ENCODE results near the gene EP400. TPM values are rescaled to one million over a fixed set of nuclear protein-coding genes. Genes with fewer than 3 reads are reported as not detected.
"Not testable (repeated sequence)": the region's sequence is repeated elsewhere in the genome, so short reads cannot be mapped to it uniquely, and the experiment has no call there.

The EP400 gene
- total RNA-seq, 1 experiment from 2014 or later: 4.2 TPM

DNA sequence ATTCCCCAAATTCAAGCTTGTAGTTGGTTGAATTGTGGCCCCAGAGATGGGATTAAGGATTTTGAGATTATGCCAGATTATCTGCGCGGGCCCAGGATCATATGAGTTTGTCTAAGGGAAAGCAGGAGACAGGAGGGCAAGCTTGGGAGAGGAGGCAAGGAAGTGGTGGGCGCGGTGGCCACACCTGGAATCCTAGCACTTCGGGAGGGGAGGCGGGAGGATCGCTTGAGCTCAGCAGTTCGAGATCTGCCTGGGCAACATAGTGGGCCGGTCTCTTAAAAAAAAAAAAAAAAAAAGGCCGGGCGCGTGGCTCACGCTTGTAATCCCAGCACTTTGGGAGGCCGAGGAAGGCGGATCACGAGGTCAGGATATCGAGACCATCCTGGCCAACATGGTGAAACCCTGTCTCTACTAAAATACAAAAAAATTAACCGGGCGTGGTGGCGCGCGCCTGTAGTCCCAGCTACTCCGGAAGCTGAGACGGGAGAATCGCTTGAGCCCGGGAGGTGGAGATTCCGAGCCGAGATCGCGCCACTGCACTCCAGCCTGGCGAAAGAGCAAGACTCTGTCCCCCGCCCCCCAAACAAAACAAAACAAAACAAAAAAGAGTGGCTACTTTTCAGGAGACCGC lies 21.5 kb upstream of the EP400 start:
- peak; percentile 58 for DNase-seq (ENCODE audit: low read depth)

DNA sequence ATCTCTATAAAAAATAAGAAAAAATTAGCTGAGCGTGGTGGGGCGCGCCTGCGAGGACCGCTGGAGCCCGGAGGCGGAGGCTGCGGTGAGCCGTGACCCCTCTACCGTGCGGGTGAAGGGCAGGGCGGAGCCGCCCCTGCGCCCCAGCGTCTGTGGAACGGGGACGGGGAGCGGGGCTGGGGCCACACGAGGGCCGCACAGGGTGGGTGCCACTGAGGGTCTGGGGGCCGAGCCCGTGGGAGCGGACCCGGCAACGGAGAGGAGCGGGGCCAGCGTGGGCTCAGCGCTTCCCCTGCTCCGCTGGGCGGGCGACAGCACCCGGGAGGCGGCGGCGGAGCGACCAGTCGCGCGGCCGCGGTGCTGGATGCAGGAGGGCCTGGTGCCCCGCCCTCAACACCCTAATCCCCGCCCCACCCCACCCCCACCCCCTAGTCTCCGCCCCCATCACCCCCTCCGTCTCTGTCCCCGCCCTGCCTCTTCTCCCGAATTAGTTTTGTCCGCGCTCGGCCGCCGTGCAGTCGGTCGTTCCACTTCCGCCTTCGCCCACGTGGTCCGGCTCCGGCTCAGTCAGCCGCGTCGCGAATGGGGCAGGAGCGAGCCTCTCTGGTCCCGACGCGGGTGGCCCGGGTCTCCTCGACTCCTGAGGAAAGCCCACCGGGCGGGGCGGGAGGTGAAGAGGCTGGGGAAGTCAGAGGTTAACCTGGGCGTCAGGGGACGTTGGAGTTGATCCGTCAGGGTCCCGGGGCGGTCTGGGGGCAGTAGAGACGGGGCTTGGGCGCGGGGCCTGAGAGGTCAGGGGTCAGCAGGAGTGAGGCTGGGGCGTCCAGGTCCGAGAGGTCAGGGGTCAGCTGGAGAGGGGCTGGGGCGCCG lies 20.8 kb upstream of the EP400 start, which contains the start of gene PUS1:
PUS1 (plus strand) TSS at position 566 of the 870 bp plus-strand sequence. CDS start 447 bp downstream, outside the sequence.
- peak; percentile 98 for DNase-seq (ENCODE audit: low read depth)

DNA sequence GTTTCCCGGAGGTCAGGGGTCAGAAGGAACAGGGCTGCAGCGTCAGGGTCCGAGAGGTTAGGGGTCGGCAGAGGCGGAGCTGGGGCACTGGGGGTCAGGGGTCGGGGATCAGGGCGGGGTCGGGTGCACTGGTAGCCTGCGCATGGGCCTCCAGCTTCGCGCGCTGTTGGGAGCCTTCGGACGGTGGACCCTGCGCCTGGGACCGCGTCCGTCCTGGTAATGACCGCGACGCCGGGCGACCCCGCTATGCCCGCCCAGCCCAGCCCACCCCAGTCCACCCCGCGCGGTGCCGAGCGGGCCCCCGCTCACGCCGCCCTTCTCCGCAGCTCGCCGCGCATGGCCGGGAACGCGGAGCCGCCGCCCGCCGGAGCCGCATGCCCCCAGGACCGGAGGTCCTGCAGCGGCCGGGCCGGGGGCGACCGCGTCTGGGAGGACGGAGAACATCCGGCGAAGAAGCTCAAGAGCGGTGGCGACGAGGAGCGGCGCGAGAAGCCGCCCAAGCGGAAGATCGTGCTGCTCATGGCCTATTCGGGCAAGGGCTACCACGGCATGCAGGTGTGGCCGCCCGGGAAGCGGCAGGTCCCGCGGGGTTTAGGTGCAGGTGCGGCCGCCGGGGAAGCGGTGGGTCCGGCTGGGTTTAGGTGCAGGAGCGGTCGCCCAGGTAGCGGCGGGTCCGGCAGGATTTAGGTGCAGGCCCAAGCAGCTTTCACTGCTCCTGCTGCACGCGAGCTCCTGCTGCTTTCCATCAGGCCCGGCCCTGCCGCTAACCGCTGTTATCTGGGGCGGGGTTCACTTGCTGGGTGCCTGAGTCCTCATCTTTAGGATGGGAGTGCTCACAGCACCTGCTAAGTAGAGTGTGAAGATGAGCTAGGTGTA lies 19.9 kb upstream of the EP400 start:
- no peak for DNase-seq (ENCODE audit: low read depth)

DNA sequence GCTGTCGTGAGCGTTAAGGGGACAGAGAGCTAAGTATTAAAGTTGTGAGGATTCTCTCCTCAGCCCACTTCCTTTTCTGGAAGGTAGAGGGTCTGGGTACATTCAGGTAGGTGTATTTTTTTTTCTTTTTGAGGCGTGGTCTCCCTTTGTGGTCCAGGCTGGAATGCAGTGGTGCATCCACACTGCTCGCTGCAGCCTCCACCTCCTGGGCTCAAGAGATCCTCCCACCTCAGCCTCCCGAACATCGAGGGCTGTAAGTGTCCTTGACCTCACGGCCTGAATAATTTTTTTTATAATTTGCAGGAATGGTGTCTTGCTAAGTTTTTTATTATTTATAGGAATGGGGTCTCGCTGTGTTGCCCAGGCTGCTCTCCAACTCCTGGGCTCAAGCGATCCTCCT lies 19.2 kb upstream of the EP400 start:
- DNase-seq (ENCODE audit: low read depth): no peak

DNA sequence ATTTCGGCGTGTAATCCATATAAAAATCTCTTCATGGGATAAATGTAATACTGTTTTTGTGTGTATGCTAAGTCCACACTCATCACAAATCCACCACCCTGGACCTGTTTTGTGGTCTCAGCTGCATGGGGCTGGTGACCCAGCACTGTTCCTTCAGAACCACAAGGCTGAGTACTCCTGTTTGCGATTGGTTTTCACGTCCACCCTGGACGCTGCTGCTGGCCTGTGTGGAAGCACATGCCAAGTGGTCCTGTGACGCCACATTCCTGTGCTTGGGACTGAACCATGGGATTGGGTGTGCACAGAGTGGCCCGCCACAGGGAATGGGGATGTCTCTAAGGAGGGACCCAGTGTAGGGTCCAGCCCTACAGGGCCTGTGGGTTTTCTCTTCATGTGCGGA lies 16.4 kb upstream of the EP400 start:
- DNase-seq (ENCODE audit: low read depth): no peak

DNA sequence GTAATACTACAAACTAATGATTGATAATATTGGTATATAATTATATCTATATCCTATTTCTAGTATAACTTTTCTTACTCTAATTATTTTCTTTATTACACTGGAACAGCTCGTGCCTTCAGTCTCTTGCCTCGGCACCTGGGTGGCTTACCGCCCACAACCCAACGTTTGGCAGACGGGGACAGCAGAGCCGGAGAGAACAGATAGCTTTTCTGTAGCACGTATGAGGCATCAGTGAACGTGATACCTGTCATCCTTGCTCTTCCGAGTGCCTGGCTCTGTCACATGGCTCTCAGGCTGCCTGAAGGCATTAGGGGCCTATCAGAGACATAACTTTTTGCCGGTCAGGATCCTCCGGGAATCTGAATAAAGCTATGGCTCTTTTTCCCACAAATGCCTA lies 15.2 kb upstream of the EP400 start:
- no peak for DNase-seq (ENCODE audit: low read depth)

DNA sequence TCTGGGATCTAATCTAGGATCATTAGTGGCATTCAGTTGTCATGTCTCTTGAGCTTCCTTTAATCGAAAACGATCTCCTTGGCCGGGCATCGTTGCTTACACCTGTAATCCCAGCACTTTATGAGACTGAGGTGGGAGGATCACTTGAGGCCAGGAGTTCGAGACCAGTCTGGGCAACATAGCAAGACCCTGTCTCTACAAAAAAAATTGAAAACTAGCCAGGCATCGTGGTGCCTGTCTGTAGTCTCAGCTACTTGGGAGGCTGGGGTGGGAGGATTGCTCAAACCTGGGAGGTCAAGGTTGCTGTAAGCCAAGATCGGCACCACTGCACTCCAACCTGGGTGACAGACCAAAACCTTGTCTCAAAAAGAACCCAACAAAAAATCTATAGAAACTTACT lies 11.7 kb upstream of the EP400 start:
- no peak for DNase-seq (ENCODE audit: low read depth)

DNA sequence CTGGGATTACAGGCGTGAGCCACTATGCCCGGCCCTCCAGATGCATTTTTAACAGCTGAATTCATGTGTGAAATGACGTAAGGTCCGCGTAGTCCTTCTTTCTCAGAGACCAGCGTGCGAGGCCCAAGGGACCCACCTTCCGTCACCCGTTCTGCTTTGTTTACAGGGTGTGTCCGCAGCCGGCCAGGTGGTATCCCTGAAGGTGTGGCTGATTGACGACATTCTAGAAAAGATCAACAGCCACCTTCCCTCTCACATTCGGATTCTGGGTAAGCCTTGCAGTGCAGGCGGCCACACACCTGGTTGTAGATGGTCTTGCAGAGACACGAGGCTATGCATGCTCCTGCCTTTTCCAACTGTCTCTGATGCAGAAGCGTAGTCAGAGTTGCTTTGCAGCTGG lies 10.7 kb upstream of the EP400 start:
- no peak for DNase-seq (ENCODE audit: low read depth)

DNA sequence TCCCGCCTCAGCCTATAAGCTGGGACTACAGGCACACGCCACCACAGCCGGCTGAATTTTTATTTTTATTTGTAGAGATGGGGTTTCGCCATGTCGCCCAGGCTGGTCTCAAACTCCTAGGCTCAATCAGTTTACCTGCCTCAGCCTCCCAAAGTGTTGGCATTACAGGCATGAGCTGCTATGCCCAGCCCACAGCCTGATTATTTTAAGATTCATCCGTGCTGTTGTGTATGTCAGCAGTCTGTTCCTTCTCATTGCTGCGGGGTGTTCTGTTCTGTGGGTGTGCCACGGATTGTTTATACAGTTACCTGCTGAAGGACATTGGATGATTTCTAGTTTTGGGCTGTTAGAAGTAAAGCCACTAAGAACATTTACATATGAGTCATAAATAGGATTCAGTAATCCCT lies 9.6 kb upstream of the EP400 start:
- DNase-seq (ENCODE audit: low read depth): no peak

DNA sequence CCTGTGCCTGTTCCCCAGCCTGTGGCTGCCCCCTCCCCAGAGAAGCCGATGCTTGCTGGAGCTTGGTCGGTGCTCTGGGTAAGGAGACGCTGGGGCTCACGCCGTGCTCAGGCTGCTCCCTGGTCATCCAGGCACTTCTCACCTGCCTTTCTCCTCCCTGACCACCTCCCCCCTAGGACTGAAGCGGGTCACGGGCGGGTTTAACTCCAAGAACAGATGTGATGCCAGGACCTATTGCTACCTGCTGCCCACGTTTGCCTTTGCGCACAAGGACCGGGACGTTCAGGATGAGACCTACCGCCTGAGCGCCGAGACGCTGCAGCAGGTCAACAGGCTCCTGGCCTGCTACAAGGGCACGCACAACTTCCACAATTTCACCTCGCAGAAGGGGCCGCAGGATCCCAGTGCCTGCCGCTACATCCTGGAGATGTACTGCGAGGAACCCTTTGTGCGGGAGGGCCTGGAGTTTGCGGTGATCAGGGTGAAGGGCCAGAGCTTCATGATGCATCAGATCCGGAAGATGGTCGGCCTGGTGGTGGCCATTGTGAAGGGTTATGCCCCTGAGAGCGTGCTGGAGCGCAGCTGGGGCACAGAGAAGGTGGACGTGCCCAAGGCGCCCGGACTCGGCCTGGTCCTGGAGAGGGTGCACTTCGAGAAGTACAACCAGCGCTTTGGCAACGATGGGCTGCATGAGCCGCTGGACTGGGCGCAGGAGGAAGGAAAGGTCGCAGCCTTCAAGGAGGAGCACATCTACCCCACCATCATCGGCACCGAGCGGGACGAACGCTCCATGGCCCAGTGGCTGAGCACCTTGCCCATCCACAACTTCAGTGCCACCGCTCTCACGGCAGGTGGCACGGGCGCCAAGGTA lies 8.4 kb upstream of the EP400 start:
- no peak for DNase-seq (ENCODE audit: low read depth)

DNA sequence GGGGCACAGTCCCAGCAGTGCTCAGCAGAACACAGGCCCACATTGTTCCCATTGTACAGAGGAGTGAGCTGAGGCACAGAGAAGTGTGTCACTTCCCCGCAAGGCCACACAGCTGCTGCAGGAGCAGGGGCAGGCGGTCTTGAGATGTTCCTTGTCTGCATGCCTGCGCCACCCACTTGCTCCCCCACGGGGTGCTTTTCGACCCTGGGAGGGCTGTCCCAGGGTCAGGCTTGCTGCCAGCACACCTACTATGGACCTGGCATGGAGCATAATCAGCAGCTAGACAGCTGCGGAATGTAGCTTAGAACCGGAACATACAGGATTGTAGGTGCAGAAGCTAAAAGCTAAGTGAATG lies 7.8 kb upstream of the EP400 start:
- DNase-seq (ENCODE audit: low read depth): no peak

DNA sequence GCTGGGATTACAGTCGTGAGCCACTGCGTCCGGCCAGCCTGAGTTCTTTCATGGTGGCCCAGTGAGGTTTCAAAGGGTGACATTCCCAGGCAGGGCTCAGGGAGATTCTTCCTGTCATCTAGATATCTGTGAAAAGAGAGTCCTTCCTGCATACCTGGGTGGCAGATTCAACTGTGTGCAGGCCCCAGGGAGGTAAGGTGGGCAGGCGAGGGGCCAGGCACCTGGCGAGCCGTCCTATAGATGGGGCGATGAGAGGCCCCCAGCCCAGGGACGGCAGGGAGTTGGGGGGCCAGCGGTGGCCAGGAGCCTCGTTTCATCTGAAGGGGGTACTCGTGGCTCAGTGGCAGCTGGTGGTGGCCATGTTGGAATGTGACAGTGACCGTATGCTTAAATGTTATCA lies 7.1 kb upstream of the EP400 start:
- no peak for DNase-seq (ENCODE audit: low read depth)

DNA sequence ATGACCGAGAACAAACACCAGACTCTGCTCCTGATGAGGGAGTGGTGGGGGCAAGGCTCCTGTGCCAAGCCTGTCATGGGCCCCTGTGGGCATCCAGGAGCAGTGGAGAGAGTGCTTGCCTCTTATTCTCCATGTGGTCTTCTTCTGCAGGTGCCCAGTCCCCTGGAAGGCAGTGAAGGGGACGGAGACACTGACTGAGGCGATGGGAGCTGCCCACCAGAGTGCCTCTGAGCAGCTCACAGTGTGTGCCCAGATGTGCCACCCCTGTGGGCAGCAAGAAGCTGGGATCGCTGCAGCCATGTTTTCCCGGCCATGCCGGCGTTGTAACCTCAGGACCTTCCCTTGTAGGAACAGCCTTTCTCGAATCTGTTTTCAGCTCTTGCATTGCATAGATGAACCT lies 6.4 kb upstream of the EP400 start:
- no peak for DNase-seq (ENCODE audit: low read depth)

DNA sequence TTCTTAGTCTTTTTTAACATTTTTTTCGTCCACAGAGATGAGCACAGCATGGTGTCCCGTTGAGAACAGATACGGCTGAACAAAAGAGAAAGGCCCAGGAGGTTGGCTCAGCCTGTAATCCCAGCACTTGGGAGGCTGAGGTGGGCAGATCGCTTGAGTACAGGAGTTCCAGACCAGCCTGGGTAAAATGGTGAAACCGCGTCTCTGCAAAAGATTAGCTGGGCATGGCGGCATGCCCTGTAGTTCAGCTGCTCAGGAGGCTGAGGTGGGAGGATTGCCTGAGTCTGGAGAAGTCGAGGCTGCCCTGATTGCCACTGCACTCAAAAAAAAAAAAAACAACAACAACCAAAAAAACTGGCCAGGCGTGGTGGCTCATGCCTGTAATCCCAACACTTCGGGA lies 5.9 kb upstream of the EP400 start:
- no peak for DNase-seq (ENCODE audit: low read depth)

DNA sequence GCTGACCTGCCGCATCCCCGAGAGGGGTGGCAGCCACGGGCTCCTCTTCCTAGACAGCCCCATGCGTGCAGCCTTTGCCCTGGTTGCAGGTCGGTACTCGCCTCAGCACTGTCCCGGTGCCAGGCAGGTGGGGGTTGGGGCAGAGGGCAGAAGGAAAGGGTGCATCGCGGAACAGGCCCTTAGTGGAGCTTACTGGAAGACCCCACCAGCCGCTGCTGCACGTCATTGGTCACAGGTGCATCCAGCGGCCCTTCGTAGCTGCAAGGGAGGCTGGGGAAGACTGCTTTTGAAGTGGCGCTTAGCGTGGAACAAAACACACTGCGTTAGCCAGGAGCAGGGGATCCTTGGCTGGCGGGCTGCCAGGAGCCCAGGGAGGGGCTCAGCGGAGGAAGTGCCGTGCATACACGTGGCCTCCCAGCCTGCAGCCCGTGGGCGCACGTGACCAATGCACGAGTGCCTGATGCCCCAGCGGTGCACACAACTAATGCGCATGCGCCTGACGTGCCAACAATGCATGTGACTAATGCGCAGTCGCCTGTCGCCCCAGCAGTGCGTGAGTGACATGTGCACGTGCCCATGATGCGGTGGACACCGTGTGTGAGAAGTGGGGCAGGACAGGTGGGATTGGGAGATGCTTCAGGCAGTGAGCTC lies 5.0 kb upstream of the EP400 start:
- DNase-seq (ENCODE audit: low read depth): no peak

DNA sequence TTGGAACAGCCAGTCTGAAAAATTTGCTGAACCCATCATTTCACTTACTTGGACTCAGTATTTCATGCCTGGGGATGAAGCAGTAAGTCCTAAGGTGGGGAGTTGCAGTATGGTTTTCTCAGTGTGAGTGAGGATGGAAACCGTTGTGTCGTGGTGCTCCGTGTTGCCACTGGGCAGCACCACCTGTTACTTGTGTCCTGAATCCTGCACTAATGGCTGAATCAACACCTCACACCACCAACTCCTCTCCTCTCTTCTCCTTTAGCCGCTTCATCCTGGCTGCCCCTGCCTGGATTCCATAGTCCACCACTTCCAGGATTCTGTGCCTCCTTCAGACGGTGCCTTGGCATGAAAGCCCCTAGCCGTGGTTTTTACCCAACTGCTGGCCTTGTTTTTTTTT lies 3.0 kb upstream of the EP400 start:
- no peak for DNase-seq (ENCODE audit: low read depth)

DNA sequence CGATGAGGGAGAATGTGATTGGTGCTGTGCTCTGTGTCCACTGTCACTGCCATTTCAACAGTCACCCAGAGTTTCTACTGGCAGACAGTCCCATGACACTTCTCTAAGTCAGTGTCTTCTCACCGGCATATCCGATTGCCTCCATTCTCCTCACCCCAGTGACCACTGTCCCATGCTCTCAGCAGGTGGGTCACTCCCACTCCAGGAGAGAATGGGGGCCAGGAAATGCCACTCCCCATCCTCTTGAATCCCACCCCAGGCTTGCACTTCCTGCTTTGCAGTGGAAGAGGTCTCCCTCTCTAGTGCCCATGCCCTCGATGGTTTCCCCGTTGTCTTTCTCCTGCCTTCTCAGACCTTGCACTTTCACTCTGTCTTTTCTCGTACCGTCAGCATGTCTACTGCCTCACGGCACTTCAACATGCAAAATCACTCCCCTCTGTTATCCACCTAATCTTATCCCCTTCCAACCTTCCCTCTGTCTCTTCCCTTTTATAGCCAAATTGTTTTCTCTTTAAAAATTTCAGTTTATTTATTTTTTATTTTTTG lies 2.2 kb upstream of the EP400 start:
- no peak for DNase-seq (ENCODE audit: low read depth)

DNA sequence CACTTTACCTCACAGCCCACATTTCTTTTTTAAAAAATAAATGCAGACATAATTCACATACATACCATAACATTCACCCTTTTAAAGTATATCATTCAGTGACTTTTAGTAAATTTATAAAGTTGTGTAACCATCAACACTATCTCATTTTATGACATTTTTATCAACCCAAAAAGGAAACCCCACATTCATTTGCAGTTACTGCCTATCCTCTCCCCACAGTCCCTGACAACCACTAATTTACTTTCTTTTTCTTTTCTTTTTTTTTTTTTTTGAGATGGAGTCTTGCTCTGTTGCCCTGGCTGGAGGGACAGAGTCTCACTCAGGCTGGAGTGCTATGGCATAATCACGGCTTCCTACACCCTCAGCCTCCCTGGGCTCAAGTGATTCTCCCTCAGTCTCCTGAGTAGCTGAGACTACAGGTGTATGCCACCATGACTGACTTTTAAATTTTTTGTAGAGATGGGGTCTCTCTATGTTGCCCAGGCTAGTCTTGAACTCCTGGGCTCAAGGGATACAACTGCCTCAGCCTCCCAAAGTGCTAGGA lies 1.5 kb upstream of the EP400 start:
- DNase-seq (ENCODE audit: low read depth): no peak

DNA sequence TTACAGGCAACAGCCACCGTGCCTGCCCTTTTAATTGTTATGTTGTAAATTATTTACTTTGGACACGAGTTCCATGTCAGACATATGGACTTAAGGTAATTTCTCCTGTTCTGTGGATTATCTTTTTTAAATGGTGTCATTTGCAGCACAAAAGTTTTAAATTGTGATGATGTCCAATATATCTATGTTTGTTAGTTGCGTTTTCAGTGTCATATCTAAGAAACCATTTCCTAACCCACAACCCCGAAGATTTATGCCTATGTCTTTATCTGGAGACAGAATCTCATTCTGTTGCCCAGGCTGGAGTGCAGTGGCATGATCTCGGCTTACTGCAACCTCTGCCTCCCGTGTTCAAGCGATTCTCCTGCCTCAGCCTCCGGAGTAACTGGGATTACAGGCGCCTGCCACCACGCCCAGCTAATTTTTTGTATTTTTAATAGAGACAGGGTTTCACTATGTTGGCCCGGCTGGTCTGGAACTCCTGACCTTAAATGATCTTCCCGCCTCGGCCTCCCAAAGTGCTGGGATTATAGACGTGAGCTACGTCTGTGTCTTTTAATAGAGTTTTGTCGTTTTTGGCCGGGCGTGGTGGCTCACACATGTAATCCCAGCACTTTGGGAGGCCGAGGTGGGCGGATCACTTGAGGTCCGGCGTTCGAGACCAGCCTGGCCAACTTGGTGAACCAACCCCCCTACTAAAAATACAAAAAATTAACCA lies 870 bp upstream of the EP400 start:
- DNase-seq (ENCODE audit: low read depth): not testable (repeated sequence)
